NB4 (cell line): ENCODE measurements around the gene SULT2A1.

Experiments used
- DNase-seq: peaks from one replicate; pipeline ENCODE4 v3.0.0; 2010; ENCODE audit warnings: low read depth
- H3K4me3 ChIP-seq: one replicate; pipeline ENCODE4 v1.5.1; 2011; ENCODE audit warnings: mild to moderate bottlenecking, low read depth, low read length, moderate library complexity
- CTCF ChIP-seq: IDR thresholded peaks from one replicate; pipeline ENCODE4 v1.5.1; 2012; ENCODE audit warnings: low read depth, low read length
- MAX ChIP-seq: IDR thresholded peaks from 2 replicates; pipeline ENCODE4 v1.6.1; 2011; ENCODE audit warnings: low read depth, low read length
- MYC ChIP-seq: IDR thresholded peaks from 2 replicates; pipeline ENCODE4 v1.6.1; 2011; ENCODE audit warnings: low read depth, low read length
- POLR2A ChIP-seq: IDR thresholded peaks from 2 replicates; pipeline ENCODE4 v1.6.1; 2011; ENCODE audit warnings: mild to moderate bottlenecking; ENCODE audit not compliant: insufficient read length; ENCODE audit errors: extremely low read depth

SULT2A1 gene

GRCh38 chr19:47896773-47897172 is 10.7 kb upstream of the SULT2A1 start:
- TF ChIP-seq POLR2A, result no peak
- TF ChIP-seq MYC, result no peak
- TF ChIP-seq CTCF, result no peak
- TF ChIP-seq MAX, result no peak
- H3K4me3 ChIP-seq, result no peak overlapping the region
- no peak for DNase-seq

GRCh38 chr19:47896019-47896418 is 9.9 kb upstream of the SULT2A1 start:
- no peak overlapping the region for H3K4me3 ChIP-seq
- no peak for TF ChIP-seq MAX
- TF ChIP-seq CTCF, result no peak
- TF ChIP-seq MYC, result no peak
- TF ChIP-seq POLR2A, result no peak
- no peak for DNase-seq

GRCh38 chr19:47895165-47895782 is 9.2 kb upstream of the SULT2A1 start:
- DNase-seq, result no peak
- no peak overlapping the region for H3K4me3 ChIP-seq
- TF ChIP-seq CTCF (no peak), MAX (no peak), POLR2A (no peak), MYC (no peak)

- no peak overlapping the region for H3K4me3 ChIP-seq
- TF ChIP-seq CTCF, result no peak
- no peak for TF ChIP-seq MAX
- no peak for TF ChIP-seq MYC
- TF ChIP-seq POLR2A, result no peak
- DNase-seq, result no peak
Observed at GRCh38 chr19:47891923-47892666, 6.0 kb upstream of the SULT2A1 start.

- no peak for DNase-seq
- TF ChIP-seq MAX, result no peak
- H3K4me3 ChIP-seq, result no peak overlapping the region
Observed at GRCh38 chr19:47891622-47891922, 5.5 kb upstream of the SULT2A1 start.

- DNase-seq, result no peak
- H3K4me3 ChIP-seq, result no peak overlapping the region
- TF ChIP-seq MYC, result no peak
- TF ChIP-seq CTCF, result no peak
- TF ChIP-seq POLR2A, result no peak
Observed at GRCh38 chr19:47890865-47891621, 4.9 kb upstream of the SULT2A1 start.
